HEK293 (cell line): ENCODE data around the gene FIP1L1.

Source experiments
- CTCF ChIA-PET: fragments of 350-600 bp; formaldehyde crosslinking; extraction: SDS; loops from one replicate; lab custom pipeline; 2021; ENCODE audit warnings: antibody characterized with exemption; lab: Yijun Ruan, JAX
- POLR2A ChIA-PET: fragments of 300-600 bp; formaldehyde crosslinking; extraction: SDS; loops from one replicate; lab custom pipeline; 2020; ENCODE audit warnings: antibody characterized with exemption, inconsistent platforms; lab: Yijun Ruan, JAX
- H3K27ac ChIP-seq: fragments of 200-500 bp; sonication (Bioruptor generic); 2 replicates; pipeline ENCODE4 v1.5.1; 2014; ENCODE audit warnings: low read depth, low read length, control low read depth, inconsistent platforms; ENCODE audit errors: extremely low read depth
- H3K36me3 ChIP-seq, 2 experiments: fragments of 200-500 bp in 1 of 2; sonication (Bioruptor generic) in 1 of 2; 1 replicate in 1 of 2; 2 replicates in 1 of 2; pipeline ENCODE4 v1.5.1; 2014 to 2017; ENCODE audit warnings: inconsistent platforms in 2 of 2, low read length in 2 of 2; ENCODE audit not compliant: control insufficient read depth in 2 of 2, insufficient read depth in 1 of 2
- H3K4me1 ChIP-seq: fragments of 200-500 bp; sonication (Bioruptor generic); 2 replicates; pipeline ENCODE4 v1.5.1; 2014; ENCODE audit warnings: mild to moderate bottlenecking, low read length, inconsistent platforms; ENCODE audit not compliant: control insufficient read depth, insufficient read depth
- H3K4me3 ChIP-seq: 2 replicates; pipeline ENCODE4 v1.5.1; 2011; ENCODE audit warnings: low read depth, mild to moderate bottlenecking, control low read depth, low read length, moderate library complexity
- H3K9me3 ChIP-seq: fragments of 200-500 bp; sonication (Bioruptor generic); 2 replicates; pipeline ENCODE4 v1.5.1; 2014; ENCODE audit warnings: low read depth, low read length, inconsistent platforms; ENCODE audit not compliant: control insufficient read depth, insufficient read depth
- BCL11B ChIP-seq: fragments of 450-650 bp; formaldehyde crosslinking; IDR thresholded peaks from 2 replicates; pipeline ENCODE4 v1.5.1; 2016; ENCODE audit warnings: low read depth, missing biosample characterization, missing genetic modification characterization
- EGR2 ChIP-seq: fragments of 450-650 bp; formaldehyde crosslinking; IDR thresholded peaks from 2 replicates; pipeline ENCODE4 v1.5.1; 2016; ENCODE audit warnings: low read depth, missing biosample characterization, missing genetic modification characterization
- MEIS1 ChIP-seq: sonication (generic); formaldehyde crosslinking; IDR thresholded peaks from 2 replicates; pipeline ENCODE4 v1.8.1; 2022; ENCODE audit warnings: missing genetic modification reagents, mild to moderate bottlenecking, borderline replicate concordance
- OSR2 ChIP-seq: fragments of 450-650 bp; formaldehyde crosslinking; IDR thresholded peaks from 2 replicates; pipeline ENCODE4 v1.5.1; 2016; ENCODE audit warnings: missing biosample characterization, missing genetic modification characterization
- OVOL3 ChIP-seq: fragments of 450-650 bp; formaldehyde crosslinking; IDR thresholded peaks from 2 replicates; pipeline ENCODE4 v1.5.1; 2016; ENCODE audit warnings: missing biosample characterization, missing genetic modification characterization
- ZFP41 ChIP-seq: fragments of 450-650 bp; formaldehyde crosslinking; IDR thresholded peaks from 2 replicates; pipeline ENCODE4 v1.5.1; 2016; ENCODE audit warnings: missing biosample characterization, missing genetic modification characterization, borderline replicate concordance
- ZNF221 ChIP-seq: fragments of 450-650 bp; formaldehyde crosslinking; IDR thresholded peaks from 2 replicates; pipeline ENCODE4 v1.5.1; 2017; ENCODE audit warnings: missing biosample characterization, missing genetic modification characterization, borderline replicate concordance
- ZNF350 ChIP-seq: fragments of 450-650 bp; formaldehyde crosslinking; IDR thresholded peaks from 2 replicates; pipeline ENCODE4 v1.5.0; 2017; ENCODE audit warnings: missing biosample characterization, mild to moderate bottlenecking, missing genetic modification characterization
- ZNF514 ChIP-seq: fragments of 450-650 bp; formaldehyde crosslinking; IDR thresholded peaks from 2 replicates; pipeline ENCODE4 v1.5.1; 2016; ENCODE audit warnings: missing biosample characterization, missing genetic modification characterization
- ZNF521 ChIP-seq: fragments of 450-650 bp; formaldehyde crosslinking; IDR thresholded peaks from 2 replicates; pipeline ENCODE4 v1.5.1; 2017; ENCODE audit warnings: missing biosample characterization, mild to moderate bottlenecking, missing genetic modification characterization
- ZNF555 ChIP-seq: fragments of 450-650 bp; formaldehyde crosslinking; conservative IDR thresholded peaks from 2 replicates; pipeline ENCODE4 v1.5.1; 2017; ENCODE audit warnings: missing biosample characterization, mild to moderate bottlenecking, missing genetic modification characterization, inconsistent platforms
- ZNF561 ChIP-seq: fragments of 450-650 bp; IDR thresholded peaks from 2 replicates; pipeline ENCODE4 v1.5.1; 2018; ENCODE audit warnings: missing biosample characterization, missing genetic modification characterization, borderline replicate concordance
- ZNF621 ChIP-seq: fragments of 450-650 bp; formaldehyde crosslinking; IDR thresholded peaks from 2 replicates; pipeline ENCODE4 v1.5.1; 2017; ENCODE audit warnings: missing biosample characterization, missing genetic modification characterization
- ZNF623 ChIP-seq: fragments of 450-650 bp; formaldehyde crosslinking; IDR thresholded peaks from 2 replicates; pipeline ENCODE4 v1.5.1; 2016; ENCODE audit warnings: missing biosample characterization, missing genetic modification characterization
- ZNF76 ChIP-seq: fragments of 450-650 bp; formaldehyde crosslinking; IDR thresholded peaks from 2 replicates; pipeline ENCODE4; 2016; ENCODE audit warnings: low read depth, missing biosample characterization, missing genetic modification characterization, borderline replicate concordance
- ZNF768 ChIP-seq: fragments of 450-650 bp; formaldehyde crosslinking; IDR thresholded peaks from 2 replicates; pipeline ENCODE4 v1.5.1; 2018; ENCODE audit warnings: missing biosample characterization, mild to moderate bottlenecking, missing genetic modification characterization
- ZNF776 ChIP-seq: fragments of 450-650 bp; formaldehyde crosslinking; IDR thresholded peaks from 2 replicates; pipeline ENCODE4 v1.5.0; 2017; ENCODE audit warnings: missing biosample characterization, missing genetic modification characterization, borderline replicate concordance
- ZNF830 ChIP-seq: fragments of 450-650 bp; IDR thresholded peaks from 2 replicates; pipeline ENCODE4 v1.5.0; 2018; ENCODE audit warnings: missing biosample characterization, missing genetic modification characterization, low read depth, mild to moderate bottlenecking, moderate library complexity
- TF ChIP-seq, protein P1 (sequence below): fragments of 450-650 bp; formaldehyde crosslinking; IDR thresholded peaks from 2 replicates; pipeline ENCODE4 v1.5.1; 2016; ENCODE audit warnings: missing biosample characterization, missing genetic modification characterization
- TF ChIP-seq, protein P2 (sequence below): fragments of 450-650 bp; formaldehyde crosslinking; IDR thresholded peaks from 2 replicates; pipeline ENCODE4 v1.5.1; 2016; ENCODE audit warnings: missing biosample characterization, missing genetic modification characterization, borderline replicate concordance
- TF ChIP-seq, protein P3 (sequence below): fragments of 450-650 bp; formaldehyde crosslinking; IDR thresholded peaks from 2 replicates; pipeline ENCODE4 v1.5.1; 2016; ENCODE audit warnings: missing biosample characterization, missing genetic modification characterization
- TF ChIP-seq, protein P4 (sequence below): fragments of 450-650 bp; formaldehyde crosslinking; IDR thresholded peaks from 2 replicates; pipeline ENCODE4 v1.5.1; 2016; ENCODE audit warnings: missing biosample characterization, missing genetic modification characterization

Gene FIP1L1

DNA sequence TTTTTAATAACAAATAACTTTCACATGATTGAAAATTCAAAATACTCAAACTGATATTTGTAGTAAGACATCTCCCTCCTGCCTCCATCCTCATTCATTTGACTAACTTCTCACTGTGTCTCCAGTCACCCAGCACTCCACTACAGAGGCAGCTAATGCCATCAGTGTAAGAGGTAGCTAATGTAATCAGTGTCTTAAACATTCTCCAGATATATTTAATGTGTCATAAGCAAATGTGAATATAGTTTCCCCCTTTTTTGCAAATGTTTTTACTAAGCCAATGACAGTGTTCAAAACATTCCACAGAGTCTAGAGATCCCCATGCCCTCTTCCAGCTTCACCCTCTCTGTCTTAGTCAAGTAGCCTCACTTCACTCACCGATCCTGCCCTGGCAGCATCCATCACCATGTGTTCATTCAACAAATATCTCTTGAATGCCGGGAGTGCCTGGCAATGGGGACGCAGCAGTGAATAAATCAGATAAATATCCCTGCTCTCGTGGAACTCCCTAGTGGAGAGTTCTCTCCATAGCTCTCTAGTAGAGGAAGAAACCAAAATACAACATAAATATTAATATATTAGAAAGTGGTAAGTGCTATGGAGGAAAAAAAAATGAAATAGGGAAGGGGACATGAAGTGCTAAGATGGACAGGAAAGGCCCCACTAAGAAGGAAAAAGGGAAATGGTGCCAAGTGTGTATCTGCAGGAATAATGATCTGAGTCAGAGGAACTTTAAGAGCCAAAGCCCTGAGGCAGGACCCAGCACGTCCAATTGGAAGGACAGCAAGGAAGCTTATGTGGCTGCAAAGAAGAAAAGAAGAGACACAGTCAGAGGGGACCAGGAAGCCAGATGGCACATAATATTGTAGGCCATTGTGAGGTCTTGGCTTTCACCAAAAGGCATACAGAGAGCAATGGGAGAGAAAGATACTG is 30.3 kb upstream of the FIP1L1 start:
- CTCF ChIA-PET = no interaction called here
- Histone ChIP-seq H3K27ac (no peak overlapping the region), H3K4me3 (no peak overlapping the region), H3K4me1 (no peaks in the 10 kb centered on the region), H3K9me3 (no peaks in the 10 kb centered on the region), H3K36me3 (peaks cover 0 to 8% of the 10 kb centered on the region in 2 experiments; a peak in 1 of 3 replicates)
- POLR2A ChIA-PET = no interaction called here
- TF ChIP-seq ZNF621 (tag by site-specific recombination) (no peak), ZNF768 (no peak), ZNF521 (tag by site-specific recombination) (no peak), ZNF350 (tag by site-specific recombination) (no peak), ZNF221 (no peak), ZNF514 (tag by site-specific recombination) (no peak), ZNF623 (tag by site-specific recombination) (no peak), MEIS1 (CRISPR knock-in tag) (no peak), ZNF555 (no peak), OVOL3 (tag by site-specific recombination) (no peak), BCL11B (tag by site-specific recombination) (no peak), OSR2 (tag by site-specific recombination) (no peak), ZNF76 (tag by site-specific recombination) (no peak)
- TF ChIP-seq, protein P1, sequence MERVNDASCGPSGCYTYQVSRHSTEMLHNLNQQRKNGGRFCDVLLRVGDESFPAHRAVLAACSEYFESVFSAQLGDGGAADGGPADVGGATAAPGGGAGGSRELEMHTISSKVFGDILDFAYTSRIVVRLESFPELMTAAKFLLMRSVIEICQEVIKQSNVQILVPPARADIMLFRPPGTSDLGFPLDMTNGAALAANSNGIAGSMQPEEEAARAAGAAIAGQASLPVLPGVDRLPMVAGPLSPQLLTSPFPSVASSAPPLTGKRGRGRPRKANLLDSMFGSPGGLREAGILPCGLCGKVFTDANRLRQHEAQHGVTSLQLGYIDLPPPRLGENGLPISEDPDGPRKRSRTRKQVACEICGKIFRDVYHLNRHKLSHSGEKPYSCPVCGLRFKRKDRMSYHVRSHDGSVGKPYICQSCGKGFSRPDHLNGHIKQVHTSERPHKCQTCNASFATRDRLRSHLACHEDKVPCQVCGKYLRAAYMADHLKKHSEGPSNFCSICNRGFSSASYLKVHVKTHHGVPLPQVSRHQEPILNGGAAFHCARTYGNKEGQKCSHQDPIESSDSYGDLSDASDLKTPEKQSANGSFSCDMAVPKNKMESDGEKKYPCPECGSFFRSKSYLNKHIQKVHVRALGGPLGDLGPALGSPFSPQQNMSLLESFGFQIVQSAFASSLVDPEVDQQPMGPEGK (tag by site-specific recombination) = no peak
- TF ChIP-seq, protein P2, sequence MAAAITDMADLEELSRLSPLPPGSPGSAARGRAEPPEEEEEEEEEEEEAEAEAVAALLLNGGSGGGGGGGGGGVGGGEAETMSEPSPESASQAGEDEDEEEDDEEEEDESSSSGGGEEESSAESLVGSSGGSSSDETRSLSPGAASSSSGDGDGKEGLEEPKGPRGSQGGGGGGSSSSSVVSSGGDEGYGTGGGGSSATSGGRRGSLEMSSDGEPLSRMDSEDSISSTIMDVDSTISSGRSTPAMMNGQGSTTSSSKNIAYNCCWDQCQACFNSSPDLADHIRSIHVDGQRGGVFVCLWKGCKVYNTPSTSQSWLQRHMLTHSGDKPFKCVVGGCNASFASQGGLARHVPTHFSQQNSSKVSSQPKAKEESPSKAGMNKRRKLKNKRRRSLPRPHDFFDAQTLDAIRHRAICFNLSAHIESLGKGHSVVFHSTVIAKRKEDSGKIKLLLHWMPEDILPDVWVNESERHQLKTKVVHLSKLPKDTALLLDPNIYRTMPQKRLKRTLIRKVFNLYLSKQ (tag by site-specific recombination) = no peak
- TF ChIP-seq, protein P3, sequence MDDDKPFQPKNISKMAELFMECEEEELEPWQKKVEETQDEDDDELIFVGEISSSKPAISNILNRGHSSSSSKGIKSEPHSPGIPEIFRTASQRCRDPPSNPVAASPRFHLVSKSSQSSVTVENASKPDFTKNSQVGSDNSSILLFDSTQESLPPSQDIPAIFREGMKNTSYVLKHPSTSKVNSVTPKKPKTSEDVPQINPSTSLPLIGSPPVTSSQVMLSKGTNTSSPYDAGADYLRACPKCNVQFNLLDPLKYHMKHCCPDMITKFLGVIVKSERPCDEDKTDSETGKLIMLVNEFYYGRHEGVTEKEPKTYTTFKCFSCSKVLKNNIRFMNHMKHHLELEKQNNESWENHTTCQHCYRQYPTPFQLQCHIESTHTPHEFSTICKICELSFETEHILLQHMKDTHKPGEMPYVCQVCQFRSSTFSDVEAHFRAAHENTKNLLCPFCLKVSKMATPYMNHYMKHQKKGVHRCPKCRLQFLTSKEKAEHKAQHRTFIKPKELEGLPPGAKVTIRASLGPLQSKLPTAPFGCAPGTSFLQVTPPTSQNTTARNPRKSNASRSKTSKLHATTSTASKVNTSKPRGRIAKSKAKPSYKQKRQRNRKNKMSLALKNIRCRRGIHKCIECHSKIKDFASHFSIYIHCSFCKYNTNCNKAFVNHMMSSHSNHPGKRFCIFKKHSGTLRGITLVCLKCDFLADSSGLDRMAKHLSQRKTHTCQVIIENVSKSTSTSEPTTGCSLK = no peak

DNA sequence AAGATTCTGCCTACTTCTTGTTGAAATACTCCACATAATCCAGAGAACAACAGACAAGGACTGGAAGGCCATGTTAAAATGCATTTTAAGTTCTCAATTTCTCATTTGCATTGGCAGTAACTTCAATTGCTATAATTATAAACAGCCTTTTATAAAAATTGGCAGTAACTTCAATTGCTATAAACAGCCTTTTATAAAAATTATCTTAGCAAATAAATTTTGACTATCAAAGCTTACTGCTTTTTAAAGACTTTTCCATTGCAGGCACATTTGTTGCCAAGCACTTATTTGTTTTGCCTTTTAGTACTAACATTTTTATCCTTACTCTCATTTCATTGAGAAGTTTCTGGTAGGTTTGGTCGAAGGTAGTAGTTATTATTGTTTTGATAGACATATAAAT is 29.4 kb upstream of the FIP1L1 start:
- Histone ChIP-seq H3K36me3 (peaks cover 0 to 13% of the 10 kb centered on the region in 2 experiments; a peak in 1 of 3 replicates), H3K27ac (no peak overlapping the region), H3K4me3 (no peak overlapping the region), H3K9me3 (no peaks in the 10 kb centered on the region), H3K4me1 (no peaks in the 10 kb centered on the region)
- ChIA-PET CTCF (interaction anchor here (0.9 kb wide), 1 partner anchor 8 kb away, joined by 3 read pairs; no protein-coding TSS in a partner anchor), POLR2A (no interaction called here)
- TF ChIP-seq ZFP41 = no peak
- no peak for TF ChIP-seq ZNF830 (tag by site-specific recombination)
- TF ChIP-seq, protein P4, sequence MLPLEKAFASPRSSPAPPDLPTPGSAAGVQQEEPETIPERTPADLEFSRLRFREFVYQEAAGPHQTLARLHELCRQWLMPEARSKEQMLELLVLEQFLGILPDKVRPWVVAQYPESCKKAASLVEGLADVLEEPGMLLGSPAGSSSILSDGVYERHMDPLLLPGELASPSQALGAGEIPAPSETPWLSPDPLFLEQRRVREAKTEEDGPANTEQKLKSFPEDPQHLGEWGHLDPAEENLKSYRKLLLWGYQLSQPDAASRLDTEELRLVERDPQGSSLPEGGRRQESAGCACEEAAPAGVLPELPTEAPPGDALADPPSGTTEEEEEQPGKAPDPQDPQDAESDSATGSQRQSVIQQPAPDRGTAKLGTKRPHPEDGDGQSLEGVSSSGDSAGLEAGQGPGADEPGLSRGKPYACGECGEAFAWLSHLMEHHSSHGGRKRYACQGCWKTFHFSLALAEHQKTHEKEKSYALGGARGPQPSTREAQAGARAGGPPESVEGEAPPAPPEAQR (tag by site-specific recombination) = no peak
- no peak for TF ChIP-seq EGR2 (tag by site-specific recombination)
- no peak for TF ChIP-seq ZNF621 (tag by site-specific recombination)
- no peak for TF ChIP-seq ZNF776 (tag by site-specific recombination)
- TF ChIP-seq ZNF561 = no peak
